HG03280 (cell line): ENCODE results near the gene C7orf57.
A peak's percentile ranks its signal among the peaks of the same experiment; 100 is the strongest.

ENCODE experiments used
- ATAC-seq: cut with Tn5 transposase; IDR thresholded peaks from one replicate; pipeline ENCODE4 v1.9.1; 2021; ENCODE audit warnings: mild to moderate bottlenecking, moderate library complexity; ENCODE audit not compliant: unreplicated experiment

C7orf57 gene

GRCh38 chr7:48107926-48108472 lies 72.7 kb downstream of the C7orf57 start:
- ATAC-seq: no peak

- ATAC-seq: no peak
Observed at GRCh38 chr7:48108959-48109847, 73.9 kb downstream of the C7orf57 start.

GRCh38 chr7:48109848-48110663 lies 74.7 kb downstream of the C7orf57 start:
- peak; percentile 84 for ATAC-seq

- ATAC-seq: no peak
Observed at GRCh38 chr7:48110868-48111267, 75.5 kb downstream of the C7orf57 start.
